Loucy (cell line): ENCODE results near the gene MAD1L1.

ENCODE experiments used
- EZH2phosphoT487 ChIP-seq: fragments of 200-600 bp; IDR thresholded peaks from 2 replicates; pipeline ENCODE4 v1.6.1; 2018; ENCODE audit warnings: antibody characterized with exemption, mild to moderate bottlenecking, moderate library complexity, borderline replicate concordance
- TF ChIP-seq, protein P1 (sequence below): fragments of 200-600 bp; sonication (generic); conservative IDR thresholded peaks from 2 replicates; pipeline ENCODE4 v1.5.1; 2014; ENCODE audit warnings: mild to moderate bottlenecking, antibody characterized with exemption, low read length

DNA sequence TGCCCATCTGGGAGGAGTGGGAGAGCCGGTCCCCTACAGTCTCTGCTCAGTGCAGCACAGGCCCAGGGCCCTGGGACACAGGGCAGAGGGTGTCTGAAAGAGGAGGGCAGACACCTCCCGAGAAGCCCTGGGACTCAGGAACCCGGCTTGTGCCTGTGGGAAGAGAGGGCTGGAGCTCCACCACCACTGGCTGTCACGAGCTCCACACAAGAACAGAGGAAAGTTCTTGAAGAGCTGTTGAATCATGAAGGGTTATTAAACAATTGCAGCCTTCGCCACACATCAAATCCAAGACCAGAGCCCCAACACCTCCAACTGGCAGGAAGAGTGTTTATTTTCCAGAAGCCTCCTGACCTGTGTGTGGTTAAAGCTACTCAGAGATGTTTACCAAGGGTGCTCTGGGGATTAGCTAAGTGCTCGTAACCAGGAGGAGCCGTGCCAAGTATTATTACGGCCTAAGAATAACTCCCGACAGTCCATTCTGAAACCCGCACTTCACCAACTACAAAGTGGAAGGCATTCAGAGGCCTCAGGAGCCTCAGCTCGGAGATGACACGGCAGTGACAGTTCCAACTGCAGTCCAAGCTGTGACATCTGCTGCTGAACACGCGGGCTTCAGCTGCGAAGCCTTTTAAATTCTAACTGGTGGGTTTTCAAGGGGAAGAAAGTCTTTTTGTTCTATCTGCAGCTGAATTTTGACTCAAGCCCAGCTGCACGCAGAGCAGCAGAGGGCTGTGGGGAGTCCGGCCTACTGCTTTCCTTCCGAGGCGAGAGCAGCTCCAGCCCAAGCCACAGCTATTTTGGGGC is 75.1 kb downstream of the MAD1L1 start:
- TF ChIP-seq, protein P1, sequence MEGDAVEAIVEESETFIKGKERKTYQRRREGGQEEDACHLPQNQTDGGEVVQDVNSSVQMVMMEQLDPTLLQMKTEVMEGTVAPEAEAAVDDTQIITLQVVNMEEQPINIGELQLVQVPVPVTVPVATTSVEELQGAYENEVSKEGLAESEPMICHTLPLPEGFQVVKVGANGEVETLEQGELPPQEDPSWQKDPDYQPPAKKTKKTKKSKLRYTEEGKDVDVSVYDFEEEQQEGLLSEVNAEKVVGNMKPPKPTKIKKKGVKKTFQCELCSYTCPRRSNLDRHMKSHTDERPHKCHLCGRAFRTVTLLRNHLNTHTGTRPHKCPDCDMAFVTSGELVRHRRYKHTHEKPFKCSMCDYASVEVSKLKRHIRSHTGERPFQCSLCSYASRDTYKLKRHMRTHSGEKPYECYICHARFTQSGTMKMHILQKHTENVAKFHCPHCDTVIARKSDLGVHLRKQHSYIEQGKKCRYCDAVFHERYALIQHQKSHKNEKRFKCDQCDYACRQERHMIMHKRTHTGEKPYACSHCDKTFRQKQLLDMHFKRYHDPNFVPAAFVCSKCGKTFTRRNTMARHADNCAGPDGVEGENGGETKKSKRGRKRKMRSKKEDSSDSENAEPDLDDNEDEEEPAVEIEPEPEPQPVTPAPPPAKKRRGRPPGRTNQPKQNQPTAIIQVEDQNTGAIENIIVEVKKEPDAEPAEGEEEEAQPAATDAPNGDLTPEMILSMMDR = no peak
- no peak for TF ChIP-seq EZH2phosphoT487
